ENCODE data around the gene OR6K2.

The OR6K2 gene

GRCh38 chr1:158687037-158687436, 13.4 kb downstream of the OR6K2 start:
- H3K27me3 ChIP-seq (ENCODE audit: control insufficient read depth, low read length): no peaks in the 10 kb centered on the region

DNA sequence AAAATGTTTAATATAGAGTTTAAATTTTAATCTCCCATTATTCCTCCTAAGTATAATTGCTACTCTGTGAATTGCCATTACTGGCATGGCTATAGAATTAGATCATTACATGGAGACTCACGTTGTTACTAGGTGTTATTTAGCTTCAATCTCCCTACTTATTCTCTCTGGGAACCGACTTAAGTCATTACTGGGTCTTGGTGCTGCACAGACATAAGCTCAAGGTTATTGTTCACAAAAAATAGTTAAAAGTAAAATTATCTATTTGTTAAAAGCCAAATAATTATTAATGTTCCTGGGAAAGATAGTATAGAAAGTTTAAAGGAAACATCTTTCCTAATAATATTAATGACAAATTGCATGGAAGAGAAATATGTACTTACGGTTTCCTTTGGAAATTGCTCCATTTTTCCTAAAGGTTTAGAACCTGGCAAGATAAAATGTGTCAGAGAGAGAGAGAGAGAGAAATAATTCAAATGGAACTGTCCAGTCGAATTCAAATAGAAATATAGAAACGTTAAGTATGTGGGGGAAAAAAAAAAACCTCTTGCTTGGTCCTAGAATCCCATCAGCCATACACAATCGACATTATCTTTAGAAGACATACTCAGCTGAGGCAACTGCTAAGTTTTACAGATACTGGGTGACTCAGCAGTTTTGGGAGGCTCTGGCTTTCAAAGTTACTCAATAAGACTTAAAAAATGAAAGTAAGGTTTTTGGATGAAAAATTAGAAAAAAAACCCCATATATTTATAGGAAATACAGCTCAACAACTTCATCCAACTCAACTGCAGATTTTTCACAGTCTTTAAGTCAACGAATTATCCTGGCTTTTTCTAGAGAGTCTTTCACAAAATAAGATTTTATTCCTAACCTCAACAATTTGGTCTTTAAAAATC, 14.1 kb downstream of the OR6K2 start, which contains the start of gene SPTA1:
SPTA1 (minus strand) TSS at position 605 of the 899 bp plus-strand sequence; CDS start at position 407, 198 bp downstream.
- H3K4me1 ChIP-seq (ENCODE audit: control insufficient read depth, low read length): no peaks in the 10 kb centered on the region
- no peaks in the 10 kb centered on the region for H3K27me3 ChIP-seq (ENCODE audit: control insufficient read depth, low read length)
- no peaks in the 10 kb centered on the region for H3K9me2 ChIP-seq (replicated peaks; ENCODE audit: control insufficient read depth, low read length)
- no peaks in the 10 kb centered on the region for H3F3A ChIP-seq (ENCODE audit: control insufficient read depth, insufficient read depth)
- H3K27ac ChIP-seq (ENCODE audit: low read depth, low read length): no peak within 1 kb of the TSS
- no peak within 1 kb of the TSS for H3K4me3 ChIP-seq (ENCODE audit: low read length)
- no peaks in the 10 kb centered on the region for H4K20me1 ChIP-seq (ENCODE audit: control insufficient read depth, insufficient read depth, low read depth, low read length)
- TF ChIP-seq EZH2phosphoT487 (IDR thresholded peaks at IDR 0.05; ENCODE audit: borderline replicate concordance, low read length) (no peak), CTCF (IDR thresholded peaks at IDR 0.05; ENCODE audit: low read depth, low read length, poor library complexity, severe bottlenecking) (no peak)
- H3K9me3 ChIP-seq (ENCODE audit: control insufficient read depth, insufficient read depth, low read length): no peaks in the 10 kb centered on the region
- H3K36me3 ChIP-seq (ENCODE audit: control insufficient read depth, low read length): no peaks in the 10 kb centered on the region
- H3K79me2 ChIP-seq (ENCODE audit: control insufficient read depth, low read length): no peaks in the 10 kb centered on the region
- no peak within 1 kb of the TSS for H3K4me2 ChIP-seq (ENCODE audit: low read length)

More at GRCh38 chr1:158687037-158687436, 13.4 kb downstream of the OR6K2 start:
- Histone ChIP-seq H3K36me3 (ENCODE audit: control insufficient read depth, low read length) (no peaks in the 10 kb centered on the region), H3K4me1 (ENCODE audit: control insufficient read depth, low read length) (no peaks in the 10 kb centered on the region), H3K4me2 (ENCODE audit: low read length) (no peak overlapping the region), H3K9me2 (replicated peaks; ENCODE audit: control insufficient read depth, low read length) (no peaks in the 10 kb centered on the region), H3K4me3 (ENCODE audit: low read length) (no peak overlapping the region), H3F3A (ENCODE audit: control insufficient read depth, insufficient read depth) (no peaks in the 10 kb centered on the region), H3K27ac (ENCODE audit: low read depth, low read length) (no peak overlapping the region), H3K79me2 (ENCODE audit: control insufficient read depth, low read length) (no peaks in the 10 kb centered on the region), H4K20me1 (ENCODE audit: control insufficient read depth, insufficient read depth, low read depth, low read length) (no peaks in the 10 kb centered on the region), H3K9me3 (ENCODE audit: control insufficient read depth, insufficient read depth, low read length) (no peaks in the 10 kb centered on the region)
- TF ChIP-seq CTCF (IDR thresholded peaks at IDR 0.05; ENCODE audit: low read depth, low read length, poor library complexity, severe bottlenecking) (no peak), EZH2phosphoT487 (IDR thresholded peaks at IDR 0.05; ENCODE audit: borderline replicate concordance, low read length) (no peak)

DNA sequence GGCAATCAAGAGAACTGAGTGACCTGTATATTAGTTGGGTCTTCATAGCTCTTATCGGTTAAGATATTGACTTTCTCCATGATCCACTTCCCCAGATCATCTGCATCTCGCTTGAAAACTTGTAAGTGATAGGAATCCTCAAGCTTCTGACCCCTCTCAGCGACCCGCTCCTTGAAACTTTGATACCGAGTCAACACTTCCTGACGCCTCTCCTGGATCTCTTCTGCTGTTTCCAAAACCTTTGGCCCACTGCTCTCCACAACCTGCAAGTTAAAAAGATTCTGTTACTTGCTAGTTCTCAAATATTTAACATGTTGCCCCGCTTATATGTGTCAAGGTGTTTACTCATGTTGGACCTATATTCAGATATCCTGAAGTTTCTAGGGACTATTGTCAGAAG, 15.4 kb downstream of the OR6K2 start:
- Histone ChIP-seq H3K27me3 (ENCODE audit: control insufficient read depth, low read length) (no peaks in the 10 kb centered on the region), H3K36me3 (ENCODE audit: control insufficient read depth, low read length) (no peaks in the 10 kb centered on the region), H3K4me1 (ENCODE audit: control insufficient read depth, low read length) (no peaks in the 10 kb centered on the region), H3K4me3 (ENCODE audit: low read length) (no peak overlapping the region), H3K9me2 (replicated peaks; ENCODE audit: control insufficient read depth, low read length) (no peaks in the 10 kb centered on the region), H3K9me3 (ENCODE audit: control insufficient read depth, insufficient read depth, low read length) (no peaks in the 10 kb centered on the region), H3K79me2 (ENCODE audit: control insufficient read depth, low read length) (no peaks in the 10 kb centered on the region), H3F3A (ENCODE audit: control insufficient read depth, insufficient read depth) (no peaks in the 10 kb centered on the region), H3K4me2 (ENCODE audit: low read length) (no peak overlapping the region), H3K27ac (ENCODE audit: low read depth, low read length) (no peak overlapping the region), H4K20me1 (ENCODE audit: control insufficient read depth, insufficient read depth, low read depth, low read length) (no peaks in the 10 kb centered on the region)
- TF ChIP-seq CTCF (IDR thresholded peaks at IDR 0.05; ENCODE audit: low read depth, low read length, poor library complexity, severe bottlenecking) (no peak), EZH2phosphoT487 (IDR thresholded peaks at IDR 0.05; ENCODE audit: borderline replicate concordance, low read length) (no peak)

All from DOHH2 (cell line).